Right renal cortex interstitium (tissue), 3 donors: ENCODE measurements around the gene XPC. TPM values are rescaled to one million over a fixed set of nuclear protein-coding genes. Genes with fewer than 3 reads are reported as not detected.

Source experiments
- DNase-seq, 3 donors: peaks; one replicate each; pipeline ENCODE4 v3.0.0-alpha.2; 2013; ENCODE audit warnings: low read depth in 3 of 3, low spot score in 2 of 3
- polyA plus RNA-seq, 3 donors: library from polyadenylated mRNA; unstranded; fragments of 120-200 nt; gene quantifications; one replicate each; pipeline ENCODE4 v1.2.1, GENCODE V29; 2013; ENCODE audit not compliant: insufficient read length in 3 of 3

XPC gene
- polyA plus RNA-seq, 3 donors, result 46.7 to 49.6 (median 47.3) TPM

GRCh38 chr3:14150078-14150477 lies 28.3 kb downstream of the XPC start:
- DNase-seq, result no peak

- no peak for DNase-seq
Measured at GRCh38 chr3:14148041-14148985, 30.1 kb downstream of the XPC start.

GRCh38 chr3:14147617-14148016 lies 30.8 kb downstream of the XPC start:
- DNase-seq, result no peak

- no peak for DNase-seq
Measured at GRCh38 chr3:14147066-14147435, 31.4 kb downstream of the XPC start.

GRCh38 chr3:14146381-14147065 lies 31.9 kb downstream of the XPC start:
- DNase-seq, result no peak

GRCh38 chr3:14145670-14146380 lies 32.6 kb downstream of the XPC start:
- no peak for DNase-seq

- DNase-seq, result no peak
Measured at GRCh38 chr3:14145236-14145635, 33.2 kb downstream of the XPC start.

GRCh38 chr3:14144423-14145075 lies 33.9 kb downstream of the XPC start:
- peak; percentile 82 to 86 (median 83) for DNase-seq

- DNase-seq, result no peak
Measured at GRCh38 chr3:14143271-14144225, 34.9 kb downstream of the XPC start.

- DNase-seq, result no peak
Measured at GRCh38 chr3:14142567-14143270, 35.7 kb downstream of the XPC start.

GRCh38 chr3:14141602-14142341 lies 36.6 kb downstream of the XPC start:
- DNase-seq, result no peak

GRCh38 chr3:14141144-14141543 lies 37.3 kb downstream of the XPC start:
- no peak for DNase-seq

GRCh38 chr3:14140668-14141067 lies 37.7 kb downstream of the XPC start:
- DNase-seq, result no peak

GRCh38 chr3:14139771-14140170 lies 38.6 kb downstream of the XPC start:
- DNase-seq, result no peak

GRCh38 chr3:14138878-14139655 lies 39.3 kb downstream of the XPC start:
- DNase-seq, result no peak

GRCh38 chr3:14138109-14138877 lies 40.1 kb downstream of the XPC start:
- DNase-seq, result no peak

- DNase-seq, result no peak
Measured at GRCh38 chr3:14137445-14137844, 41.0 kb downstream of the XPC start.
